AG20443 (cell line): ENCODE data around the gene PRKCE.
A peak's percentile ranks its signal among the peaks of the same experiment; 100 is the strongest.

ENCODE experiments used
- DNase-seq: peaks from one replicate; pipeline ENCODE4 v3.0.0; 2012; ENCODE audit warnings: low spot score, mixed read lengths

PRKCE gene

GRCh38 chr2:45755585-45756335, 104.3 kb downstream of the PRKCE start:
- peak; percentile 83 for DNase-seq

- no peak for DNase-seq
These were observed 106.5 kb downstream of the PRKCE start for GRCh38 chr2:45758018-45758417.

GRCh38 chr2:45759310-45759851, 107.9 kb downstream of the PRKCE start:
- DNase-seq = peak; percentile 52

- no peak for DNase-seq
These were observed 110.2 kb downstream of the PRKCE start for GRCh38 chr2:45761635-45762034.

GRCh38 chr2:45763255-45763654, 111.8 kb downstream of the PRKCE start:
- no peak for DNase-seq

GRCh38 chr2:45763797-45764196, 112.3 kb downstream of the PRKCE start:
- DNase-seq = no peak

- DNase-seq = no peak
These were observed 113.7 kb downstream of the PRKCE start for GRCh38 chr2:45765007-45765727.

- no peak for DNase-seq
These were observed 114.3 kb downstream of the PRKCE start for GRCh38 chr2:45765728-45766254.

- DNase-seq = no peak
These were observed 116.7 kb downstream of the PRKCE start for GRCh38 chr2:45768208-45768607.

GRCh38 chr2:45769056-45769455, 117.6 kb downstream of the PRKCE start:
- no peak for DNase-seq

- no peak for DNase-seq
These were observed 118.5 kb downstream of the PRKCE start for GRCh38 chr2:45769854-45770576.

GRCh38 chr2:45770811-45771210, 119.3 kb downstream of the PRKCE start:
- DNase-seq = no peak

- peak; percentile 43 for DNase-seq
These were observed 119.8 kb downstream of the PRKCE start for GRCh38 chr2:45771261-45771660.

GRCh38 chr2:45772038-45772437, 120.6 kb downstream of the PRKCE start:
- no peak for DNase-seq

- DNase-seq = no peak
These were observed 122.4 kb downstream of the PRKCE start for GRCh38 chr2:45773909-45774308.

GRCh38 chr2:45774688-45775244, 123.3 kb downstream of the PRKCE start:
- DNase-seq = no peak

- peak; percentile 53 for DNase-seq
These were observed 124.9 kb downstream of the PRKCE start for GRCh38 chr2:45776160-45776955.

- DNase-seq = no peak
These were observed 126.7 kb downstream of the PRKCE start for GRCh38 chr2:45777996-45778719.

- peak; percentile 79 for DNase-seq
These were observed 127.3 kb downstream of the PRKCE start for GRCh38 chr2:45778720-45779171.
